Measurements from ENCODE around the gene ZKSCAN7.

ZKSCAN7 gene

DNA sequence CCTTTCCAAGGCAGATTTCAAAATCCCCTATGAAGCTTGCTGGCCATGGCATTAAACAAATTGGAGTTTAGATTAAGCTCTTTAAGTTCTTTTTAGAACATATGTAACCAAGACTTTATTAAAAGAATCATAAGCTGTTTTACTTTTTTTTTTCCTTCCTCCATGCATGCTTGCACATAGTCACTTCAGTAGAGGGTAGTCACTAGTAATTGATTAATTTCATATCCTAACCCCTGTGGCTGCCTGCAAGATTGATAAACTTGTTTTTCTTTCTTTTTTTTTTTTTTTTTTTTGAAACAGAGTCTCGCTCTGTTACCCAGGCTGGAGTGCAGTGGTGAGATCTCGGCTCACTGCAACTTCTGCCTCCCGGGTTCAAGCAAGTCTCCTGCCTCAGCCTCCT lies 33.3 kb upstream of the ZKSCAN7 start:
- no peak for TF ChIP-seq YY1 (IDR thresholded peaks at IDR 0.05; ENCODE audit: low read depth)
- no peak for TF ChIP-seq CREB1 (IDR thresholded peaks at IDR 0.05; ENCODE audit: low read depth)
- no peak for TF ChIP-seq EP300 (IDR thresholded peaks at IDR 0.05; ENCODE audit: borderline replicate concordance)
- TF ChIP-seq, protein P1, sequence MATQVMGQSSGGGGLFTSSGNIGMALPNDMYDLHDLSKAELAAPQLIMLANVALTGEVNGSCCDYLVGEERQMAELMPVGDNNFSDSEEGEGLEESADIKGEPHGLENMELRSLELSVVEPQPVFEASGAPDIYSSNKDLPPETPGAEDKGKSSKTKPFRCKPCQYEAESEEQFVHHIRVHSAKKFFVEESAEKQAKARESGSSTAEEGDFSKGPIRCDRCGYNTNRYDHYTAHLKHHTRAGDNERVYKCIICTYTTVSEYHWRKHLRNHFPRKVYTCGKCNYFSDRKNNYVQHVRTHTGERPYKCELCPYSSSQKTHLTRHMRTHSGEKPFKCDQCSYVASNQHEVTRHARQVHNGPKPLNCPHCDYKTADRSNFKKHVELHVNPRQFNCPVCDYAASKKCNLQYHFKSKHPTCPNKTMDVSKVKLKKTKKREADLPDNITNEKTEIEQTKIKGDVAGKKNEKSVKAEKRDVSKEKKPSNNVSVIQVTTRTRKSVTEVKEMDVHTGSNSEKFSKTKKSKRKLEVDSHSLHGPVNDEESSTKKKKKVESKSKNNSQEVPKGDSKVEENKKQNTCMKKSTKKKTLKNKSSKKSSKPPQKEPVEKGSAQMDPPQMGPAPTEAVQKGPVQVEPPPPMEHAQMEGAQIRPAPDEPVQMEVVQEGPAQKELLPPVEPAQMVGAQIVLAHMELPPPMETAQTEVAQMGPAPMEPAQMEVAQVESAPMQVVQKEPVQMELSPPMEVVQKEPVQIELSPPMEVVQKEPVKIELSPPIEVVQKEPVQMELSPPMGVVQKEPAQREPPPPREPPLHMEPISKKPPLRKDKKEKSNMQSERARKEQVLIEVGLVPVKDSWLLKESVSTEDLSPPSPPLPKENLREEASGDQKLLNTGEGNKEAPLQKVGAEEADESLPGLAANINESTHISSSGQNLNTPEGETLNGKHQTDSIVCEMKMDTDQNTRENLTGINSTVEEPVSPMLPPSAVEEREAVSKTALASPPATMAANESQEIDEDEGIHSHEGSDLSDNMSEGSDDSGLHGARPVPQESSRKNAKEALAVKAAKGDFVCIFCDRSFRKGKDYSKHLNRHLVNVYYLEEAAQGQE (IDR thresholded peaks at IDR 0.05; ENCODE audit: low read depth): no peak
- TF ChIP-seq, protein P2, sequence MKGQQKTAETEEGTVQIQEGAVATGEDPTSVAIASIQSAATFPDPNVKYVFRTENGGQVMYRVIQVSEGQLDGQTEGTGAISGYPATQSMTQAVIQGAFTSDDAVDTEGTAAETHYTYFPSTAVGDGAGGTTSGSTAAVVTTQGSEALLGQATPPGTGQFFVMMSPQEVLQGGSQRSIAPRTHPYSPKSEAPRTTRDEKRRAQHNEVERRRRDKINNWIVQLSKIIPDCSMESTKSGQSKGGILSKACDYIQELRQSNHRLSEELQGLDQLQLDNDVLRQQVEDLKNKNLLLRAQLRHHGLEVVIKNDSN (IDR thresholded peaks at IDR 0.05): no peak
- no peak for TF ChIP-seq RAD21 (IDR thresholded peaks at IDR 0.05; ENCODE audit: low read depth)
- no peak for TF ChIP-seq EGR1 (IDR thresholded peaks at IDR 0.05)
- no peak for TF ChIP-seq TCF12 (IDR thresholded peaks at IDR 0.05; ENCODE audit: low read depth)
- no peak for TF ChIP-seq CEBPB (IDR thresholded peaks at IDR 0.05)

DNA sequence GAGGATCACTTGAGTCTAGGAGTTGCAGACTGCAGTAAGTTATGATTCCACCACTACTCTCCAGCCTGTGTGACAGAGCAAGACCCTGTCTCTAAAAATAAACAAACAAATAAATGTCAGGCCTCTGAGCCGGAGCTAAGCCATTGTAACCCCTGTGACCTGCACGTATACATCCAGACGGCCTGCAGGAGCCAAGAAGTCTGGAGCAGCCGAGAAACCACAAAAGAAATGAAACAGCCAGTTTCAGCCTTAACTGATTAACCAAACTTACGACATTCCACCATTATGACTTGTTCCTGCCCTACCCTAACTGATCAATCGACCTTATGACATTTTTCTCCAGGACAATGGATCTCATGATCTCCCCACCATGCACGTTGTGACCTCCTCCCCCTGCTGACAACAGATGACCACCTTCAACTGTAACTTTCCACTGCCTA lies 32.5 kb upstream of the ZKSCAN7 start:
- TF ChIP-seq EGR1 (IDR thresholded peaks at IDR 0.05) (no peak), FOXM1 (IDR thresholded peaks at IDR 0.05; ENCODE audit: borderline replicate concordance, low read depth) (no peak), YY1 (IDR thresholded peaks at IDR 0.05; ENCODE audit: low read depth) (no peak), ZBTB7A (IDR thresholded peaks at IDR 0.05; ENCODE audit: low read depth) (no peak), RAD21 (IDR thresholded peaks at IDR 0.05; ENCODE audit: low read depth) (no peak), EP300 (IDR thresholded peaks at IDR 0.05; ENCODE audit: borderline replicate concordance) (no peak), CEBPB (IDR thresholded peaks at IDR 0.05) (no peak), TAF1 (IDR thresholded peaks at IDR 0.05; ENCODE audit: low read depth) (no peak), CREB1 (IDR thresholded peaks at IDR 0.05; ENCODE audit: low read depth) (no peak), TEAD4 (IDR thresholded peaks at IDR 0.05) (no peak), NFIC (IDR thresholded peaks at IDR 0.05) (no peak)
- TF ChIP-seq, protein P3, sequence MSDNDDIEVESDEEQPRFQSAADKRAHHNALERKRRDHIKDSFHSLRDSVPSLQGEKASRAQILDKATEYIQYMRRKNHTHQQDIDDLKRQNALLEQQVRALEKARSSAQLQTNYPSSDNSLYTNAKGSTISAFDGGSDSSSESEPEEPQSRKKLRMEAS (IDR thresholded peaks at IDR 0.05): no peak
- TF ChIP-seq, protein P2 (IDR thresholded peaks at IDR 0.05): no peak
- TF ChIP-seq, protein P1 (IDR thresholded peaks at IDR 0.05; ENCODE audit: low read depth): no peak

DNA sequence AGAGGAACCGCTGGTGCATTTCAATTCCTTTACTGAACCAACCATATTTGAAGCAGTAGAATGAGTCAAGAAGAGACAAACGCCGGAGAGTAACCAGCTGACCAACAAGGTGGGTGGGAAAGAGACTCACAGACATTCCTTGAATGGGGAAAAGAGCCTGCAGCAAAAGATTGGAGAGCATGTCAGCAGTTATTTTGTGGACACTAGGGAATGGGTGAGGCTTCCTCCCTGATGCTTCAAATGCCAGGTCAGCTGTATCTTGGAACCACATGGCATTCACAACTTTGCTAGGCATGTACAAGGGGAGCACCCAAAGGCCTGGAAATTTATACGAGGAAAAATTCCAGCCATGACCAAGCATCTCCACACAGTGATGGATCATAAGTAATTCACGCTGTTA lies 29.9 kb upstream of the ZKSCAN7 start:
- no peak for TF ChIP-seq CEBPB (IDR thresholded peaks at IDR 0.05)

DNA sequence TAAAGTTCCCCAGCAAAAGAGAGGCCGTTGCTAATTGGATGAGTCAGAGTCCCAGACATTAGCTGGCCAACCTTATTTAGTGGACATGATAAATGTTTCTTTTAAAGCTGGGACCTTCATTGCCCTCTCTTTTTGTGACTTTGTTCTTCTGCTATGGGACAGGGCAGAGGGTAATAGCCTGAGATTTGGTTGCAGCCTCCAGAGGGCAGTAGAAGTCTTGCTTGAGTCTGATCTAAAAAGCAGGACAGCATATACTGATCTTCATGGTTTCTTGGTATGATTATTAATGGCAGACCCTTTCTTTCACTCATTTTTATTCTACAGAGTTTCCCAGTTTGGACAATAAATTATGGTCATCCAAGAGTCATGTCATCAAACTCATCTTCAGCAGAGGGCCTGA lies 25.1 kb upstream of the ZKSCAN7 start:
- TF ChIP-seq FOXM1 (IDR thresholded peaks at IDR 0.05; ENCODE audit: borderline replicate concordance, low read depth): no peak
- no peak for TF ChIP-seq CREB1 (IDR thresholded peaks at IDR 0.05; ENCODE audit: low read depth)
- no peak for TF ChIP-seq EP300 (IDR thresholded peaks at IDR 0.05; ENCODE audit: borderline replicate concordance)
- no peak for TF ChIP-seq ZBTB7A (IDR thresholded peaks at IDR 0.05; ENCODE audit: low read depth)
- TF ChIP-seq, protein P3 (IDR thresholded peaks at IDR 0.05): no peak
- TF ChIP-seq TEAD4 (IDR thresholded peaks at IDR 0.05): no peak
- TF ChIP-seq RAD21 (IDR thresholded peaks at IDR 0.05; ENCODE audit: low read depth): peak; percentile 42
- TF ChIP-seq TAF1 (IDR thresholded peaks at IDR 0.05; ENCODE audit: low read depth): no peak

DNA sequence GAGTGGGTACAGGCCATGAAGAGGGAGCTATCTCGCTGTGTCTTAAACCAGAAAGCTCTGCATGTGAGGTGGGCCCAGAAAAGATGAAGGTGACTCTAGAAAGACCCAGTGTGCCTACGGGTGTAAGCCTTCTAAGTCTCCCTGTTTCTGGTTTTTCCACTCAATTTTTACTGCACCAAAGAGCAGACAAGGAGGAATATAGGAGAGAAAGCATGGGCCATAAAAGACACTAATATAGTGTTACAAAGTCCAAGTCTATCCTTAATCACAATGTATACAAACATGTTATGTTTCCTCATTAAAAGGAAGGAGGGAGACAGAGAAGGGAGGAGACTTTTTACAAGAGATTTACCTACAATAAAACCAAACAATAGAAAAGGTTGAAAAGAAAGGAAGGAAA lies 24.1 kb upstream of the ZKSCAN7 start:
- no peak for TF ChIP-seq YY1 (IDR thresholded peaks at IDR 0.05; ENCODE audit: low read depth)
- TF ChIP-seq EGR1 (IDR thresholded peaks at IDR 0.05): no peak
- TF ChIP-seq TEAD4 (IDR thresholded peaks at IDR 0.05): no peak
- no peak for TF ChIP-seq EP300 (IDR thresholded peaks at IDR 0.05; ENCODE audit: borderline replicate concordance)

DNA sequence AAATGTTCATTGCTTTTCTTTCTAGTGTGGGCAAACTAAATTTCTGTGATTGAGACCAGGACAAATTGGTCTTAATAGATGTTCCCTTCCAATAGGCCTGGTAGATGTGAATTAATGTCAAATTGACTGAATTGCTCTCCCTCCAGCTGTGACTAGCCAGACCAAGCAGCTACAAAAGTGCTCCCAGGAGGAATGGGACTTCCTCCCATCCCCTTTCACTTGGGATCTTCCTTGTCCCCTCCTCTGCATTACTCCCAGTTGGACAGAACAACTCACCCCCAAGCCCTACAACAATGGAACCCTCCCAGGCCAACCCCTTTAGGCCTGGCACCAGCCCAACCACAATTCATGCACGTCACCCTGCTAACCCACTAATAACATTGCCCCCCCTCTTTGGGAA lies 19.6 kb upstream of the ZKSCAN7 start:
- TF ChIP-seq TEAD4 (IDR thresholded peaks at IDR 0.05) (no peak), EP300 (IDR thresholded peaks at IDR 0.05; ENCODE audit: borderline replicate concordance) (no peak), TCF12 (IDR thresholded peaks at IDR 0.05; ENCODE audit: low read depth) (no peak), NFIC (IDR thresholded peaks at IDR 0.05) (no peak), RAD21 (IDR thresholded peaks at IDR 0.05; ENCODE audit: low read depth) (no peak), YY1 (IDR thresholded peaks at IDR 0.05; ENCODE audit: low read depth) (no peak), EGR1 (IDR thresholded peaks at IDR 0.05) (no peak), CEBPB (IDR thresholded peaks at IDR 0.05) (no peak), ZBTB7A (IDR thresholded peaks at IDR 0.05; ENCODE audit: low read depth) (no peak), FOXM1 (IDR thresholded peaks at IDR 0.05; ENCODE audit: borderline replicate concordance, low read depth) (no peak), TAF1 (IDR thresholded peaks at IDR 0.05; ENCODE audit: low read depth) (no peak), CREB1 (IDR thresholded peaks at IDR 0.05; ENCODE audit: low read depth) (no peak)
- TF ChIP-seq, protein P2 (IDR thresholded peaks at IDR 0.05): no peak
- TF ChIP-seq, protein P3 (IDR thresholded peaks at IDR 0.05): no peak
- TF ChIP-seq, protein P1 (IDR thresholded peaks at IDR 0.05; ENCODE audit: low read depth): no peak
